ENCODE data around the gene CSMD2. TPM values are rescaled to one million over a fixed set of nuclear protein-coding genes. Genes with fewer than 3 reads are reported as not detected.

The CSMD2 gene
- total and polyA plus RNA-seq, 2 experiments from 2014 or later, result 5.3 to 16.6 TPM

DNA sequence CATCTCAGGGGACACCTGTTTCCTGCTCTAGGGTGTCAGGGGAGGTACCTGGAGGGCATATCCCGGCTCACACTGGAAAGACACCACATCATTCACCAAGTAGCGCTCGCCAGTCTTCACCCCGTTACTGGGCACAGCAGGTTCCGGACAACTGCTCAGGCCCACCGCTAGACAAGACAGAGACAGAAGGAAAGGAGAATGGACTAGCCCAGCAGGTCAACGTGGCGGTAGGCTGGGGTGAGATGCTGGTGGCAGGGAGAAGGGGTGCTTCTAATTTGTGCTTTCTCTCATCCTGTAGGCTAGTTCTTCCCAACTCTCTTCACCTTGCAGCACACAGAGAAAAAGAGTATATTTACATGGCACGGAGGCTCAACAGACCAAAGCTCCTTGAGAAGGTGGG, 547.6 kb downstream of the CSMD2 start:
- Mint-ChIP-seq H3K9me3 (no peaks in the 10 kb centered on the region; the same call in 2 of the 3 replicates), H3K27me3 (ENCODE audit: insufficient read depth, low read depth, poor library complexity) (peaks cover 2% of the 10 kb centered on the region)
- DNase-seq (ENCODE audit: low spot score), result no peak

More for the DNA sequence above, 547.6 kb downstream of the CSMD2 start:
- H3K4me1 ChIP-seq (ENCODE audit: insufficient read depth), result no peaks in the 10 kb centered on the region
- H3K27ac Mint-ChIP-seq, result no peak overlapping the region
- ATAC-seq, result no peak
- no peaks in the 10 kb centered on the region for H3K9me2 ChIP-seq (ENCODE audit: insufficient read depth)
- H3K4me1 Mint-ChIP-seq, result no peaks in the 10 kb centered on the region
- peaks cover 9% of the 10 kb centered on the region; the same call in 2 of the 3 replicates for H3K36me3 Mint-ChIP-seq (ENCODE audit: low read depth)
- no peaks in the 10 kb centered on the region for H3K36me3 ChIP-seq (ENCODE audit: insufficient read depth)
- no peak overlapping the region for H3K4me2 ChIP-seq
- H3K4me3 Mint-ChIP-seq, result no peak overlapping the region
- H3K79me2 ChIP-seq (replicated peaks; ENCODE audit: insufficient read depth), result no peaks in the 10 kb centered on the region
- no peak overlapping the region for H3K27ac ChIP-seq (ENCODE audit: low read depth)
- H3K27me3 ChIP-seq (ENCODE audit: insufficient read depth), result no peaks in the 10 kb centered on the region
- H4K20me1 ChIP-seq (replicated peaks; ENCODE audit: insufficient read depth), result peaks cover 3% of the 10 kb centered on the region; the same call in 1 of the 2 replicates
- H3K4me3 ChIP-seq, result no peak overlapping the region
- no peaks in the 10 kb centered on the region for H3F3A ChIP-seq (replicated peaks; ENCODE audit: low read depth)
- TF ChIP-seq, protein P1, sequence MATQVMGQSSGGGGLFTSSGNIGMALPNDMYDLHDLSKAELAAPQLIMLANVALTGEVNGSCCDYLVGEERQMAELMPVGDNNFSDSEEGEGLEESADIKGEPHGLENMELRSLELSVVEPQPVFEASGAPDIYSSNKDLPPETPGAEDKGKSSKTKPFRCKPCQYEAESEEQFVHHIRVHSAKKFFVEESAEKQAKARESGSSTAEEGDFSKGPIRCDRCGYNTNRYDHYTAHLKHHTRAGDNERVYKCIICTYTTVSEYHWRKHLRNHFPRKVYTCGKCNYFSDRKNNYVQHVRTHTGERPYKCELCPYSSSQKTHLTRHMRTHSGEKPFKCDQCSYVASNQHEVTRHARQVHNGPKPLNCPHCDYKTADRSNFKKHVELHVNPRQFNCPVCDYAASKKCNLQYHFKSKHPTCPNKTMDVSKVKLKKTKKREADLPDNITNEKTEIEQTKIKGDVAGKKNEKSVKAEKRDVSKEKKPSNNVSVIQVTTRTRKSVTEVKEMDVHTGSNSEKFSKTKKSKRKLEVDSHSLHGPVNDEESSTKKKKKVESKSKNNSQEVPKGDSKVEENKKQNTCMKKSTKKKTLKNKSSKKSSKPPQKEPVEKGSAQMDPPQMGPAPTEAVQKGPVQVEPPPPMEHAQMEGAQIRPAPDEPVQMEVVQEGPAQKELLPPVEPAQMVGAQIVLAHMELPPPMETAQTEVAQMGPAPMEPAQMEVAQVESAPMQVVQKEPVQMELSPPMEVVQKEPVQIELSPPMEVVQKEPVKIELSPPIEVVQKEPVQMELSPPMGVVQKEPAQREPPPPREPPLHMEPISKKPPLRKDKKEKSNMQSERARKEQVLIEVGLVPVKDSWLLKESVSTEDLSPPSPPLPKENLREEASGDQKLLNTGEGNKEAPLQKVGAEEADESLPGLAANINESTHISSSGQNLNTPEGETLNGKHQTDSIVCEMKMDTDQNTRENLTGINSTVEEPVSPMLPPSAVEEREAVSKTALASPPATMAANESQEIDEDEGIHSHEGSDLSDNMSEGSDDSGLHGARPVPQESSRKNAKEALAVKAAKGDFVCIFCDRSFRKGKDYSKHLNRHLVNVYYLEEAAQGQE (IDR thresholded peaks at IDR 0.05; ENCODE audit: unreplicated experiment), result no peak
- TF ChIP-seq STAT1 (IDR thresholded peaks at IDR 0.05; ENCODE audit: unreplicated experiment) (no peak), CREB1 (CRISPR knock-in tag; IDR thresholded peaks at IDR 0.05; ENCODE audit: low read depth) (no peak), ZNF114 (CRISPR knock-in tag; IDR thresholded peaks at IDR 0.05) (no peak), POLR2AphosphoS5 (IDR thresholded peaks at IDR 0.05; ENCODE audit: low read depth) (no peak), ZNF331 (CRISPR knock-in tag; IDR thresholded peaks at IDR 0.05; ENCODE audit: low read depth) (no peak), EZH2phosphoT487 (IDR thresholded peaks at IDR 0.05; ENCODE audit: unreplicated experiment) (no peak), JUNB (IDR thresholded peaks at IDR 0.05; ENCODE audit: unreplicated experiment) (no peak), EZH2 (IDR thresholded peaks at IDR 0.05; ENCODE audit: low read depth, unreplicated experiment) (no peak), NANOG (IDR thresholded peaks at IDR 0.05; ENCODE audit: borderline replicate concordance) (no peak)
- TF ChIP-seq, protein P2, sequence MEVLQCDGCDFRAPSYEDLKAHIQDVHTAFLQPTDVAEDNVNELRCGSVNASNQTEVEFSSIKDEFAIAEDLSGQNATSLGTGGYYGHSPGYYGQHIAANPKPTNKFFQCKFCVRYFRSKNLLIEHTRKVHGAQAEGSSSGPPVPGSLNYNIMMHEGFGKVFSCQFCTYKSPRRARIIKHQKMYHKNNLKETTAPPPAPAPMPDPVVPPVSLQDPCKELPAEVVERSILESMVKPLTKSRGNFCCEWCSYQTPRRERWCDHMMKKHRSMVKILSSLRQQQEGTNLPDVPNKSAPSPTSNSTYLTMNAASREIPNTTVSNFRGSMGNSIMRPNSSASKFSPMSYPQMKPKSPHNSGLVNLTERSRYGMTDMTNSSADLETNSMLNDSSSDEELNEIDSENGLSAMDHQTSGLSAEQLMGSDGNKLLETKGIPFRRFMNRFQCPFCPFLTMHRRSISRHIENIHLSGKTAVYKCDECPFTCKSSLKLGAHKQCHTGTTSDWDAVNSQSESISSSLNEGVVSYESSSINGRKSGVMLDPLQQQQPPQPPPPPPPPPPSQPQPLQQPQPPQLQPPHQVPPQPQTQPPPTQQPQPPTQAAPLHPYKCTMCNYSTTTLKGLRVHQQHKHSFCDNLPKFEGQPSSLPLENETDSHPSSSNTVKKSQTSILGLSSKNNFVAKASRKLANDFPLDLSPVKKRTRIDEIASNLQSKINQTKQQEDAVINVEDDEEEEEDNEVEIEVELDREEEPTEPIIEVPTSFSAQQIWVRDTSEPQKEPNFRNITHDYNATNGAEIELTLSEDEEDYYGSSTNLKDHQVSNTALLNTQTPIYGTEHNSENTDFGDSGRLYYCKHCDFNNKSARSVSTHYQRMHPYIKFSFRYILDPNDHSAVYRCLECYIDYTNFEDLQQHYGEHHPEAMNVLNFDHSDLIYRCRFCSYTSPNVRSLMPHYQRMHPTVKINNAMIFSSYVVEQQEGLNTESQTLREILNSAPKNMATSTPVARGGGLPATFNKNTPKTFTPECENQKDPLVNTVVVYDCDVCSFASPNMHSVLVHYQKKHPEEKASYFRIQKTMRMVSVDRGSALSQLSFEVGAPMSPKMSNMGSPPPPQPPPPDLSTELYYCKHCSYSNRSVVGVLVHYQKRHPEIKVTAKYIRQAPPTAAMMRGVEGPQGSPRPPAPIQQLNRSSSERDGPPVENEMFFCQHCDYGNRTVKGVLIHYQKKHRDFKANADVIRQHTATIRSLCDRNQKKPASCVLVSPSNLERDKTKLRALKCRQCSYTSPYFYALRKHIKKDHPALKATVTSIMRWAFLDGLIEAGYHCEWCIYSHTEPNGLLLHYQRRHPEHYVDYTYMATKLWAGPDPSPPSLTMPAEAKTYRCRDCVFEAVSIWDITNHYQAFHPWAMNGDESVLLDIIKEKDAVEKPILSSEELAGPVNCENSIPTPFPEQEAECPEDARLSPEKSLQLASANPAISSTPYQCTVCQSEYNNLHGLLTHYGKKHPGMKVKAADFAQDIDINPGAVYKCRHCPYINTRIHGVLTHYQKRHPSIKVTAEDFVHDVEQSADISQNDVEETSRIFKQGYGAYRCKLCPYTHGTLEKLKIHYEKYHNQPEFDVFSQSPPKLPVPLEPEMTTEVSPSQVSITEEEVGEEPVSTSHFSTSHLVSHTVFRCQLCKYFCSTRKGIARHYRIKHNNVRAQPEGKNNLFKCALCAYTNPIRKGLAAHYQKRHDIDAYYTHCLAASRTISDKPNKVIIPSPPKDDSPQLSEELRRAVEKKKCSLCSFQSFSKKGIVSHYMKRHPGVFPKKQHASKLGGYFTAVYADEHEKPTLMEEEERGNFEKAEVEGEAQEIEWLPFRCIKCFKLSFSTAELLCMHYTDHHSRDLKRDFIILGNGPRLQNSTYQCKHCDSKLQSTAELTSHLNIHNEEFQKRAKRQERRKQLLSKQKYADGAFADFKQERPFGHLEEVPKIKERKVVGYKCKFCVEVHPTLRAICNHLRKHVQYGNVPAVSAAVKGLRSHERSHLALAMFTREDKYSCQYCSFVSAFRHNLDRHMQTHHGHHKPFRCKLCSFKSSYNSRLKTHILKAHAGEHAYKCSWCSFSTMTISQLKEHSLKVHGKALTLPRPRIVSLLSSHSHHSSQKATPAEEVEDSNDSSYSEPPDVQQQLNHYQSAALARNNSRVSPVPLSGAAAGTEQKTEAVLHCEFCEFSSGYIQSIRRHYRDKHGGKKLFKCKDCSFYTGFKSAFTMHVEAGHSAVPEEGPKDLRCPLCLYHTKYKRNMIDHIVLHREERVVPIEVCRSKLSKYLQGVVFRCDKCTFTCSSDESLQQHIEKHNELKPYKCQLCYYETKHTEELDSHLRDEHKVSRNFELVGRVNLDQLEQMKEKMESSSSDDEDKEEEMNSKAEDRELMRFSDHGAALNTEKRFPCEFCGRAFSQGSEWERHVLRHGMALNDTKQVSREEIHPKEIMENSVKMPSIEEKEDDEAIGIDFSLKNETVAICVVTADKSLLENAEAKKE (CRISPR knock-in tag; IDR thresholded peaks at IDR 0.05), result no peak
- TF ChIP-seq, protein P3, sequence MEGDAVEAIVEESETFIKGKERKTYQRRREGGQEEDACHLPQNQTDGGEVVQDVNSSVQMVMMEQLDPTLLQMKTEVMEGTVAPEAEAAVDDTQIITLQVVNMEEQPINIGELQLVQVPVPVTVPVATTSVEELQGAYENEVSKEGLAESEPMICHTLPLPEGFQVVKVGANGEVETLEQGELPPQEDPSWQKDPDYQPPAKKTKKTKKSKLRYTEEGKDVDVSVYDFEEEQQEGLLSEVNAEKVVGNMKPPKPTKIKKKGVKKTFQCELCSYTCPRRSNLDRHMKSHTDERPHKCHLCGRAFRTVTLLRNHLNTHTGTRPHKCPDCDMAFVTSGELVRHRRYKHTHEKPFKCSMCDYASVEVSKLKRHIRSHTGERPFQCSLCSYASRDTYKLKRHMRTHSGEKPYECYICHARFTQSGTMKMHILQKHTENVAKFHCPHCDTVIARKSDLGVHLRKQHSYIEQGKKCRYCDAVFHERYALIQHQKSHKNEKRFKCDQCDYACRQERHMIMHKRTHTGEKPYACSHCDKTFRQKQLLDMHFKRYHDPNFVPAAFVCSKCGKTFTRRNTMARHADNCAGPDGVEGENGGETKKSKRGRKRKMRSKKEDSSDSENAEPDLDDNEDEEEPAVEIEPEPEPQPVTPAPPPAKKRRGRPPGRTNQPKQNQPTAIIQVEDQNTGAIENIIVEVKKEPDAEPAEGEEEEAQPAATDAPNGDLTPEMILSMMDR (conservative IDR thresholded peaks at IDR 0.05; ENCODE audit: low read depth in 2 of 2), result no peak
- TF ChIP-seq, protein P4, sequence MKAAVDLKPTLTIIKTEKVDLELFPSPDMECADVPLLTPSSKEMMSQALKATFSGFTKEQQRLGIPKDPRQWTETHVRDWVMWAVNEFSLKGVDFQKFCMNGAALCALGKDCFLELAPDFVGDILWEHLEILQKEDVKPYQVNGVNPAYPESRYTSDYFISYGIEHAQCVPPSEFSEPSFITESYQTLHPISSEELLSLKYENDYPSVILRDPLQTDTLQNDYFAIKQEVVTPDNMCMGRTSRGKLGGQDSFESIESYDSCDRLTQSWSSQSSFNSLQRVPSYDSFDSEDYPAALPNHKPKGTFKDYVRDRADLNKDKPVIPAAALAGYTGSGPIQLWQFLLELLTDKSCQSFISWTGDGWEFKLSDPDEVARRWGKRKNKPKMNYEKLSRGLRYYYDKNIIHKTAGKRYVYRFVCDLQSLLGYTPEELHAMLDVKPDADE (IDR thresholded peaks at IDR 0.05), result no peak
- no peak overlapping the region for H2AFZ ChIP-seq
